ENCODE measurements around the gene STX3. TPM values are rescaled to one million over a fixed set of nuclear protein-coding genes. Genes with fewer than 3 reads are reported as not detected.

Gene STX3
- total RNA-seq, 2 donors from 2014 or later, result 20.8 to 58.5 TPM

GRCh38 chr11:59785818-59786217, 30.6 kb downstream of the STX3 start:
- peaks cover 2% of the 10 kb centered on the region for H3K4me1 ChIP-seq (replicated peaks)
- H3K27me3 ChIP-seq (replicated peaks; ENCODE audit: insufficient read depth), result no peaks in the 10 kb centered on the region
- intact Hi-C loops (cut with DNase I), result no loop called here
- no peak for DNase-seq (ENCODE audit: low spot score)
- WGBS, result 92% methylated on average over 4 of the region's 4 CpGs
- no peak for TF ChIP-seq POLR2A (IDR thresholded peaks at IDR 0.05)
- no peak for TF ChIP-seq CTCF (IDR thresholded peaks at IDR 0.05)
- no peak for TF ChIP-seq POLR2AphosphoS5 (IDR thresholded peaks at IDR 0.05)
- no peak overlapping the region for H3K4me3 ChIP-seq
- no peaks in the 10 kb centered on the region for H3K36me3 ChIP-seq
- H3K27ac ChIP-seq, result no peak overlapping the region
- H3K9me3 ChIP-seq, result no peaks in the 10 kb centered on the region

- Histone ChIP-seq H3K36me3 (no peaks in the 10 kb centered on the region), H3K4me1 (replicated peaks) (peaks cover 2% of the 10 kb centered on the region), H3K27ac (peak overlapping the region; percentile 36 to 63), H3K4me3 (no peak overlapping the region), H3K9me3 (no peaks in the 10 kb centered on the region), H3K27me3 (replicated peaks; ENCODE audit: insufficient read depth) (no peaks in the 10 kb centered on the region)
- intact Hi-C loops (cut with DNase I), result no loop called here
- WGBS, result 46% methylated on average over 4 of the region's 4 CpGs
- no peak for DNase-seq (ENCODE audit: low spot score)
- no peak for TF ChIP-seq POLR2AphosphoS5 (IDR thresholded peaks at IDR 0.05)
- no peak for TF ChIP-seq POLR2A (IDR thresholded peaks at IDR 0.05)
- no peak for TF ChIP-seq CTCF (IDR thresholded peaks at IDR 0.05)
Observed at GRCh38 chr11:59787255-59787588, 32.0 kb downstream of the STX3 start.

- H3K9me3 ChIP-seq, result no peaks in the 10 kb centered on the region
- TF ChIP-seq POLR2A (IDR thresholded peaks at IDR 0.05) (no peak), POLR2AphosphoS5 (IDR thresholded peaks at IDR 0.05) (no peak), CTCF (IDR thresholded peaks at IDR 0.05) (no peak)
- no peak for DNase-seq (ENCODE audit: low spot score)
- H3K4me3 ChIP-seq, result no peak overlapping the region
- H3K36me3 ChIP-seq, result no peaks in the 10 kb centered on the region
- intact Hi-C loops (cut with DNase I), result no loop called here
- WGBS, result 67% methylated on average over 3 of the region's 3 CpGs
- H3K27me3 ChIP-seq (replicated peaks; ENCODE audit: insufficient read depth), result no peaks in the 10 kb centered on the region
- peaks cover 2% of the 10 kb centered on the region for H3K4me1 ChIP-seq (replicated peaks)
- no peak overlapping the region for H3K27ac ChIP-seq
Observed at GRCh38 chr11:59787816-59788215, 32.6 kb downstream of the STX3 start.

- 80% methylated on average over 4 of the region's 4 CpGs for WGBS
- TF ChIP-seq CTCF (IDR thresholded peaks at IDR 0.05) (no peak), POLR2A (IDR thresholded peaks at IDR 0.05) (no peak), POLR2AphosphoS5 (IDR thresholded peaks at IDR 0.05) (no peak)
- H3K27ac ChIP-seq, result no peak overlapping the region
- no peaks in the 10 kb centered on the region for H3K9me3 ChIP-seq
- no peaks in the 10 kb centered on the region for H3K27me3 ChIP-seq (replicated peaks; ENCODE audit: insufficient read depth)
- no peaks in the 10 kb centered on the region for H3K4me1 ChIP-seq (replicated peaks)
- intact Hi-C loops (cut with DNase I), result no loop called here
- no peak overlapping the region for H3K4me3 ChIP-seq
- DNase-seq (ENCODE audit: low spot score), result no peak
- peaks cover 10% of the 10 kb centered on the region in 2 donors for H3K36me3 ChIP-seq
Observed at GRCh38 chr11:59791639-59792038, 36.5 kb downstream of the STX3 start.

GRCh38 chr11:59792507-59792906, 37.3 kb downstream of the STX3 start:
- H3K27me3 ChIP-seq (replicated peaks; ENCODE audit: insufficient read depth), result no peaks in the 10 kb centered on the region
- WGBS, result 72% methylated on average over 1 of the region's 1 CpG
- no peaks in the 10 kb centered on the region for H3K4me1 ChIP-seq (replicated peaks)
- intact Hi-C loops (cut with DNase I), result no loop called here
- peaks cover 10% of the 10 kb centered on the region in 2 donors for H3K36me3 ChIP-seq
- H3K9me3 ChIP-seq, result no peaks in the 10 kb centered on the region
- no peak overlapping the region for H3K4me3 ChIP-seq
- no peak overlapping the region for H3K27ac ChIP-seq
- DNase-seq (ENCODE audit: low spot score), result no peak
- TF ChIP-seq CTCF (IDR thresholded peaks at IDR 0.05), result no peak
- no peak for TF ChIP-seq POLR2A (IDR thresholded peaks at IDR 0.05)
- no peak for TF ChIP-seq POLR2AphosphoS5 (IDR thresholded peaks at IDR 0.05)

All from prostate gland (tissue), 2 donors.